A549 (cell line): ENCODE data around the gene MARK2. TPM values are rescaled to one million over a fixed set of nuclear protein-coding genes. Genes with fewer than 3 reads are reported as not detected.

Experiments
- ATAC-seq, 2 experiments: fragments of 200-7000 bp in 1 of 2; fragments of >200 bp in 1 of 2; cut with Nextera tagmentation in 1 of 2; cut with Tn5 transposase in 1 of 2; 3 replicates each; pipeline versions ENCODE4 v1.8.0 to v1.9.1; 2018 to 2020; ENCODE audit warnings: mild to moderate bottlenecking in 1 of 2, moderate library complexity in 1 of 2
- CTCF ChIA-PET: fragments of 300-600 bp; sonication (Branson Sonifier 250); formaldehyde crosslinking; extraction: SDS; loops from one replicate; lab custom pipeline; 2021; ENCODE audit warnings: antibody characterized with exemption, inconsistent platforms; lab: Yijun Ruan, JAX
- POLR2A ChIA-PET: fragments of 350-600 bp; formaldehyde crosslinking; extraction: SDS; loops from one replicate; lab custom pipeline; 2021; ENCODE audit warnings: antibody characterized with exemption, inconsistent platforms; lab: Yijun Ruan, JAX
- DNase-seq, 2 experiments: peaks; one replicate each; pipeline versions ENCODE4 v3.0.0 to v3.0.0-alpha.2; 2011 to 2016; ENCODE audit warnings: low read depth in 1 of 2, low spot score in 1 of 2
- FAIRE-seq: peaks from 2 replicates; lab custom pipeline; 2011; peaks lifted over from hg19 to GRCh38; lab: Jason Lieb, UNC
- H3K27ac ChIP-seq, 2 experiments: fragments of >200 bp; sonication (Bioruptor Twin); formaldehyde crosslinking; 3 replicates each; pipeline ENCODE4 v1.5.1; 2016 to 2017
- H3K4me1 ChIP-seq: fragments of >200 bp; sonication (Bioruptor Twin); formaldehyde crosslinking; 3 replicates; pipeline ENCODE4 v1.6.1; 2016
- H3K4me2 ChIP-seq: fragments of >200 bp; sonication (Bioruptor Twin); formaldehyde crosslinking; 3 replicates; pipeline ENCODE4 v1.6.1; 2016
- H3K4me3 ChIP-seq: fragments of >200 bp; sonication (Bioruptor Twin); formaldehyde crosslinking; 3 replicates; pipeline ENCODE4 v1.5.1; 2016
- H3K9me3 ChIP-seq: fragments of >200 bp; sonication (Bioruptor Twin); formaldehyde crosslinking; 3 replicates; pipeline ENCODE4 v1.6.1; 2016
- BCL3 ChIP-seq: fragments of >200 bp; sonication (Bioruptor Twin); formaldehyde crosslinking; IDR thresholded peaks from 3 replicates; pipeline ENCODE4 v1.6.1; 2016
- CBX8 ChIP-seq: fragments of 200-600 bp; sonication (generic); IDR thresholded peaks from 2 replicates; pipeline ENCODE4 v1.6.1; 2016
- CHD2 ChIP-seq: fragments of 150-350 bp; IDR thresholded peaks from 2 replicates; pipeline ENCODE4 v1.6.1; 2014; ENCODE audit warnings: low read length; ENCODE audit not compliant: partially characterized antibody
- CHD4 ChIP-seq: fragments of 200-600 bp; sonication (generic); IDR thresholded peaks from 2 replicates; pipeline ENCODE4 v1.6.1; 2016; ENCODE audit warnings: antibody characterized with exemption, mild to moderate bottlenecking, borderline replicate concordance
- FOSB ChIP-seq: fragments of 250-450 bp; sonication (Bioruptor Pico); IDR thresholded peaks from 2 replicates; pipeline ENCODE4 v1.5.0; 2020; ENCODE audit warnings: mild to moderate bottlenecking, moderate library complexity
- FOXS1 ChIP-seq: fragments of 250-450 bp; sonication (Bioruptor Pico); IDR thresholded peaks from 2 replicates; pipeline ENCODE4 v1.5.0; 2020; ENCODE audit warnings: mild to moderate bottlenecking, moderate library complexity
- HMGXB4 ChIP-seq: fragments of 250-450 bp; sonication (Bioruptor Pico); IDR thresholded peaks from 2 replicates; pipeline ENCODE4 v1.5.0; 2021; ENCODE audit warnings: mild to moderate bottlenecking, moderate library complexity, borderline replicate concordance
- JUN ChIP-seq, 2 experiments: fragments of >200 bp; sonication (Bioruptor Twin); formaldehyde crosslinking; IDR thresholded peaks; 2 replicates in 1 of 2; 3 replicates in 1 of 2; pipeline ENCODE4 v1.6.1; 2016 to 2017
- MAFK ChIP-seq: fragments of 450-650 bp; IDR thresholded peaks from 2 replicates; pipeline ENCODE4 v1.6.1; 2014; ENCODE audit not compliant: partially characterized antibody
- MYC ChIP-seq: IDR thresholded peaks from 2 replicates; pipeline ENCODE4 v1.6.1; 2012; ENCODE audit warnings: mild to moderate bottlenecking, inconsistent platforms, low read length, improper control_type of control experiment, borderline replicate concordance
- NFE2L2 ChIP-seq: fragments of 150-350 bp; conservative IDR thresholded peaks from 2 replicates; pipeline ENCODE4 v1.6.1; 2014; ENCODE audit warnings: low read length
- POLR2A ChIP-seq: IDR thresholded peaks from 2 replicates; pipeline ENCODE4 v1.6.1; 2012; ENCODE audit warnings: mild to moderate bottlenecking, low read length
- REST ChIP-seq: fragments of 200-600 bp; sonication (generic); IDR thresholded peaks from 2 replicates; pipeline ENCODE4 v1.6.1; 2016; ENCODE audit warnings: antibody characterized with exemption, mild to moderate bottlenecking, moderate library complexity
- SMC3 ChIP-seq: fragments of >200 bp; sonication (Bioruptor Twin); formaldehyde crosslinking; IDR thresholded peaks from 3 replicates; pipeline ENCODE4 v1.6.1; 2018; ENCODE audit warnings: inconsistent platforms
- WGBS: methylation state at CpG from one replicate; pipeline ENCODE4 v1.1.6; 2017; ENCODE audit errors: missing lambda C conversion rate; 5-methylcytosine and 5-hydroxymethylcytosine counted together
- polyA plus RNA-seq, 4 experiments: library from polyadenylated mRNA; depleted of rRNA in 3 of 4; stranded (reverse); fragments of >200 nt; fragmentation: RNase III in 1 of 4; extraction: RNeasy Plus Mini Kit Qiagen cat#74134 plus additional on column Dnase treatment in 1 of 4; gene quantifications; 2 replicates in 3 of 4; 3 replicates in 1 of 4; pipeline ENCODE4 v1.2.3, GENCODE V29; 2011 to 2017
- TF ChIP-seq, protein P1 (sequence below): fragments of 250-450 bp; sonication (Bioruptor Pico); IDR thresholded peaks from 2 replicates; pipeline ENCODE4 v1.5.0; 2020; ENCODE audit warnings: low read depth, mild to moderate bottlenecking, moderate library complexity

Gene MARK2
- polyA plus RNA-seq, 2 of the 4 experiments (the other 2 are of a cell fraction): 20.2 to 28.4 TPM

GRCh38 chr11:63889344-63889743 lies 50.4 kb downstream of the MARK2 start:
- TF ChIP-seq NFE2L2: no peak
- TF ChIP-seq CHD4: no peak
- no peak for TF ChIP-seq MYC
- no peak for TF ChIP-seq POLR2A
- TF ChIP-seq BCL3: no peak
- TF ChIP-seq MAFK: no peak
- Histone ChIP-seq H3K4me1 (peaks cover 22% of the 10 kb centered on the region), H3K4me3 (no peak overlapping the region), H3K4me2 (no peak overlapping the region), H3K9me3 (no peaks in the 10 kb centered on the region), H3K27ac (peak overlapping the region in 1 of 2 experiments; percentile 79; a peak in 4 of 6 replicates)
- POLR2A ChIA-PET: no interaction called here
- CTCF ChIA-PET: interaction anchor here (0.9 to 1.4 kb wide), 2 partner anchors 33 to 52 kb away, joined by 4 to 7 read pairs; no protein-coding TSS in a partner anchor
- no peak for FAIRE-seq
- DNase-seq: no peak
- ATAC-seq: no peak; a peak in 1 of 6 replicates
- 90% methylated on average over 5 of the region's 6 CpGs for WGBS

DNA sequence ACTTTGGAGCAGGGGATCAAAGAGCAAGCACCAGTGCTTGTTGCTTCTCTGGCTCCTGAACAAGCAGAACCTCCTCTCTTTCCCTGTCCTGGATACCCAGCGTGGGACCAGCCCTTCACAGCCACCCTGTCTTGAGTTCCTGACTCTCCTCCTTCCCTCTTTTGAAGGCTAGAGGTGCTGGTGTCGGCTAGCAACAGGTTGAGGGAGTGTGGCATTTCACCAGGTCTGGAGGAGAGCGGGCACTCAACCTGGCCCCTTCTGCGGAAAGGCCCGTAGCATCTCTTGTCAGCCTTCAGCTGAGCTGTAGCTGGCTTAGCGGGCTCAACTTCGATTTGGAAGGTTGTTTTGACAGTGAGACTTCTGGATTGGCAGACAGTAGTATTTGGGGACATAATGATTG lies 51.5 kb downstream of the MARK2 start:
- no peak for TF ChIP-seq JUN (IDR thresholded peaks at IDR 0.05)
- TF ChIP-seq FOSB (CRISPR knock-in tag): no peak
- TF ChIP-seq SMC3: no peak
- TF ChIP-seq REST: no peak
- TF ChIP-seq FOXS1 (CRISPR knock-in tag): no peak
- TF ChIP-seq, protein P1, sequence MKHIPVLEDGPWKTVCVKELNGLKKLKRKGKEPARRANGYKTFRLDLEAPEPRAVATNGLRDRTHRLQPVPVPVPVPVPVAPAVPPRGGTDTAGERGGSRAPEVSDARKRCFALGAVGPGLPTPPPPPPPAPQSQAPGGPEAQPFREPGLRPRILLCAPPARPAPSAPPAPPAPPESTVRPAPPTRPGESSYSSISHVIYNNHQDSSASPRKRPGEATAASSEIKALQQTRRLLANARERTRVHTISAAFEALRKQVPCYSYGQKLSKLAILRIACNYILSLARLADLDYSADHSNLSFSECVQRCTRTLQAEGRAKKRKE (CRISPR knock-in tag): no peak
- Histone ChIP-seq H3K4me1 (peaks cover 22% of the 10 kb centered on the region), H3K9me3 (no peaks in the 10 kb centered on the region), H3K4me3 (no peak overlapping the region), H3K4me2 (no peak overlapping the region), H3K27ac (no peak overlapping the region)
- ChIA-PET CTCF (interaction anchor here (0.9 to 1.6 kb wide), 4 partner anchors 10 to 53 kb away, joined by 4 to 7 read pairs (median 4); no protein-coding TSS in a partner anchor), POLR2A (no interaction called here)
- FAIRE-seq (no peak), ATAC-seq (no peak), DNase-seq (no peak)
- WGBS: 84% methylated on average over 7 of the region's 7 CpGs

DNA sequence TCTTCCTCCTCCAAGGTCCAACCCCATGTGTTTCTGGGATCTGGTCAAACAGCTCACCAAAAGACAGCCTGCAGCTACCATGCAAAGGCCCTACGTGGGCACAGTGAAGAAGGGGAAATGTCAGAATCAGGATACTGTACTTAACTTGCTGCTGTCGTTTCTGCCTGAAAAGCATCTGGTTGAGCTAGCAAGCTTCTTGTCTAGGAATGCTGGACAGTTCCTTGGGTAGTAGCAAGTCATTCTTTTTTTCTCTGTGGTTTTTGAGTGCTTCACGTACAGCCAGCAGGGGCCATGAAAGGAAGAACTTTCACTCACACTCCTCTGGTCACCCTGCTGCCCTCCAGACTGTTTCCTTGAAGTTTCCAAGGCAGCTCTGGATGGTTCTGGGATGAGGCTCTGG lies 53.3 kb downstream of the MARK2 start:
- ChIA-PET CTCF (interaction anchor here (1.1 to 4.5 kb wide), 5 partner anchors 8 to 413 kb away, joined by 3 to 19 read pairs (median 3); partner anchors contain the start of gene MARK2), POLR2A (interaction anchor here (1.0 to 1.3 kb wide), 2 partner anchors 34 to 54 kb away, joined by 3 to 4 read pairs; no protein-coding TSS in a partner anchor)
- ATAC-seq (no peak; a peak in 1 of 6 replicates), DNase-seq (no peak), FAIRE-seq (no peak)
- Histone ChIP-seq H3K4me1 (peaks cover 19% of the 10 kb centered on the region), H3K4me2 (no peak overlapping the region), H3K4me3 (no peak overlapping the region), H3K27ac (no peak overlapping the region), H3K9me3 (no peaks in the 10 kb centered on the region)
- no peak for TF ChIP-seq CHD2
- no peak for TF ChIP-seq HMGXB4
- TF ChIP-seq REST: peak; percentile 43; the same call in 1 of the 2 replicates
- TF ChIP-seq CBX8: no peak
- no peak for TF ChIP-seq SMC3
- 72% methylated on average over 3 of the region's 3 CpGs for WGBS
